ENCODE measurements around the gene GPR68.

- TF ChIP-seq CTCF (conservative IDR thresholded peaks at IDR 0.05; ENCODE audit: low read length) (no peak), EZH2phosphoT487 (IDR thresholded peaks at IDR 0.05; ENCODE audit: borderline replicate concordance, low read depth, low read length) (no peak)
Observed at GRCh38 chr14:91292491-91292890, 48.0 kb upstream of the GPR68 start.

All from OCI-LY7 (cell line).